Measurements from ENCODE around the gene ABHD8.

DNA sequence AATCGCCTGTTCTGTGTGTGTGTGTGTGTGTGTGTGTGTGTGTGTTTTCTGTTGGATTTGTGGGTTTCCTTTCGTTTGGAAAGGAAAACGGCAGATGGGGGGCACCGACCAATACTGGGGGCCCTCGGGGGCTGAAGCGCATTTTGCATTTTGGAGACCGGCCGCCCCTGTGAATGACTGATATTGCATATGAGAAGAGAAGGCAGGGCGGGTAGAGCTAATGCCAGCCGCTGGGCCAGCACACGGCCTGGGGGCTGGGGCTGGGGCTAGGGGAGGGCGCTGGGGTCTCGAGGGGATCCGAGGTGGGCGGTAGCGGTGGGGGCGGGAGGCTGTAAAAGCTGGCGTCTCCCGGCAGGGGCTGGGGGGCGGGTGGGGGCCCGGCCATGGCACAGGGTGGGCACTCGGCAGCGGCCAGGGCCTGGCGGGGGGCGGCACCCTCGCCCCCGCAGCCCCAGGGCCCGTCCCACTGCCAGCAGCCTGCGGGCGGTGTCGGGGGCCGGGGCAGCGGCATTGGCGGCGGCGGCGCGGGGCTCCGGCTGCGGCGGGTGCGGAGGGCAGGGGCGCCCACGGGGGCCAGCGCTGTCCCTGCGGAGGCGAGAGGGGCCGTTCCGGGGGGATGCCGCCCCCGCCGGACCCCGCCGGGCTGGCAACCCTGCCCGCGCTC lies 20.2 kb upstream of the ABHD8 start:
- no peak for TF ChIP-seq CTCF (IDR thresholded peaks at IDR 0.05)
- TF ChIP-seq POLR2A (IDR thresholded peaks at IDR 0.05) = no peak

Data from adrenal gland (tissue), 5 donors.